ENCODE results near the gene EXOC6. TPM values are rescaled to one million over a fixed set of nuclear protein-coding genes. Genes with fewer than 3 reads are reported as not detected.

EXOC6 gene
- total RNA-seq, 1 donor from 2014 or later, result 25.6 TPM

DNA sequence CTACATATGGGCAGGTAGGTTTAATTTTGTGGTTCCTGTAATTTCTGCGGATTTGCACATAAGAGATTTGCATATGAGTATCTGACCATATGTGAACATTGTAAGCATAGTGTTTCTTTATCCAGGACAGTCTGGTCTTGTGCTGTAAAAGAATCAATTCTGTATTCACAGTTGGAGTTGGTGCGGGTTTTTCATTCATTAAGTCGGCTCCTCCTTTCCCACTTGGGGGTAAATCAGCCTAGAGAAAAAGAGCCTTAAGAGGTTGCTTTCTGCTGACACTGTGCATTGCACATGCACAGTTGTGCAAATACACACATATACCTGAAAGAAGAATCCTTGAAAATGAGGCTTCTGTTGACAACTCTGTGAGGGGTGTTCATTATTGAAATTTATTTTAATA lies 206.2 kb downstream of the EXOC6 start:
- Histone ChIP-seq H4K20me1 (ENCODE audit: low read depth) (no peaks in the 10 kb centered on the region), H3F3A (ENCODE audit: low read depth) (peaks cover 49% of the 10 kb centered on the region), H3K4me2 (peak overlapping the region; percentile 58), H3K36me3 (no peaks in the 10 kb centered on the region), H3K9me3 (ENCODE audit: low read depth) (no peaks in the 10 kb centered on the region), H2AFZ (replicated peaks) (no peak overlapping the region), H3K27me3 (peaks cover 5% of the 10 kb centered on the region), H3K4me3 (no peak overlapping the region), H3K9ac (no peak overlapping the region), H3K4me1 (peaks cover 65% of the 10 kb centered on the region), H3K79me2 (ENCODE audit: low read depth) (no peaks in the 10 kb centered on the region), H3K27ac (no peak overlapping the region)
- Mint-ChIP-seq H3K4me1 (peaks cover 16% of the 10 kb centered on the region), H3K4me3 (no peak overlapping the region), H3K36me3 (peaks cover 18% of the 10 kb centered on the region), H3K27me3 (ENCODE audit: insufficient read depth, low read depth) (peaks cover 5% of the 10 kb centered on the region), H3K27ac (no peak overlapping the region), H3K9me3 (peaks cover 5% of the 10 kb centered on the region)
- DNase-seq (ENCODE audit: low spot score), result peak; percentile 65
- no peak for TF ChIP-seq EZH2 (IDR thresholded peaks at IDR 0.05)
- TF ChIP-seq, protein P1, sequence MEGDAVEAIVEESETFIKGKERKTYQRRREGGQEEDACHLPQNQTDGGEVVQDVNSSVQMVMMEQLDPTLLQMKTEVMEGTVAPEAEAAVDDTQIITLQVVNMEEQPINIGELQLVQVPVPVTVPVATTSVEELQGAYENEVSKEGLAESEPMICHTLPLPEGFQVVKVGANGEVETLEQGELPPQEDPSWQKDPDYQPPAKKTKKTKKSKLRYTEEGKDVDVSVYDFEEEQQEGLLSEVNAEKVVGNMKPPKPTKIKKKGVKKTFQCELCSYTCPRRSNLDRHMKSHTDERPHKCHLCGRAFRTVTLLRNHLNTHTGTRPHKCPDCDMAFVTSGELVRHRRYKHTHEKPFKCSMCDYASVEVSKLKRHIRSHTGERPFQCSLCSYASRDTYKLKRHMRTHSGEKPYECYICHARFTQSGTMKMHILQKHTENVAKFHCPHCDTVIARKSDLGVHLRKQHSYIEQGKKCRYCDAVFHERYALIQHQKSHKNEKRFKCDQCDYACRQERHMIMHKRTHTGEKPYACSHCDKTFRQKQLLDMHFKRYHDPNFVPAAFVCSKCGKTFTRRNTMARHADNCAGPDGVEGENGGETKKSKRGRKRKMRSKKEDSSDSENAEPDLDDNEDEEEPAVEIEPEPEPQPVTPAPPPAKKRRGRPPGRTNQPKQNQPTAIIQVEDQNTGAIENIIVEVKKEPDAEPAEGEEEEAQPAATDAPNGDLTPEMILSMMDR (IDR thresholded peaks at IDR 0.05), result no peak
- TF ChIP-seq EZH2phosphoT487 (IDR thresholded peaks at IDR 0.05), result no peak

DNA sequence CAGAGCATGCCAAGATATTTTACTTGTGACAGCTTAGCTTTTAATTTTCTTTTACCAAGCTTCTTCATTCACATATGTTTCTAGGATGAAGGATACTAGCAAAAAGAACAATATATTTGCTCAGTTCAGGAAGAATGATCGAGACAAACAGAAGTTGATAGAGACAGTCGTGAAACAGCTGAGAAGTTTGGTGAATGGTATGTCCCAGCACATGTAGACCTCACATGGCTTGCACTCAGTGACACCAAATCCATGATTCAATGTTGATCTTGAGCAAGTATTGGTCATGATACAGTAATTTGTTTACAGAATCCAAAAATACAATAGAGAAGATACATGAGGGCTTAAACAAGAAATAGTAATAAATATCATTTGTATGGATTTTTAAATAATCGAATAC lies 209.8 kb downstream of the EXOC6 start:
- H3K9ac ChIP-seq, result no peak overlapping the region
- no peak overlapping the region for H3K27ac ChIP-seq
- H3K36me3 ChIP-seq, result no peaks in the 10 kb centered on the region
- H3K4me2 ChIP-seq, result no peak overlapping the region
- Mint-ChIP-seq H3K4me1 (peaks cover 8% of the 10 kb centered on the region), H3K36me3 (peaks cover 30% of the 10 kb centered on the region), H3K27ac (no peak overlapping the region), H3K27me3 (ENCODE audit: insufficient read depth, low read depth) (peaks cover 23% of the 10 kb centered on the region), H3K4me3 (no peak overlapping the region), H3K9me3 (peaks cover 16% of the 10 kb centered on the region)
- TF ChIP-seq EZH2 (IDR thresholded peaks at IDR 0.05) (no peak), EZH2phosphoT487 (IDR thresholded peaks at IDR 0.05) (no peak)
- TF ChIP-seq, protein P1 (IDR thresholded peaks at IDR 0.05), result no peak
- H3K79me2 ChIP-seq (ENCODE audit: low read depth), result no peaks in the 10 kb centered on the region
- H3K4me1 ChIP-seq, result peaks cover 41% of the 10 kb centered on the region
- H3K9me3 ChIP-seq (ENCODE audit: low read depth), result no peaks in the 10 kb centered on the region
- no peaks in the 10 kb centered on the region for H4K20me1 ChIP-seq (ENCODE audit: low read depth)
- no peak for DNase-seq (ENCODE audit: low spot score)
- peaks cover 31% of the 10 kb centered on the region for H3F3A ChIP-seq (ENCODE audit: low read depth)
- peaks cover 42% of the 10 kb centered on the region for H3K27me3 ChIP-seq
- no peak overlapping the region for H2AFZ ChIP-seq (replicated peaks)
- H3K4me3 ChIP-seq, result no peak overlapping the region

DNA sequence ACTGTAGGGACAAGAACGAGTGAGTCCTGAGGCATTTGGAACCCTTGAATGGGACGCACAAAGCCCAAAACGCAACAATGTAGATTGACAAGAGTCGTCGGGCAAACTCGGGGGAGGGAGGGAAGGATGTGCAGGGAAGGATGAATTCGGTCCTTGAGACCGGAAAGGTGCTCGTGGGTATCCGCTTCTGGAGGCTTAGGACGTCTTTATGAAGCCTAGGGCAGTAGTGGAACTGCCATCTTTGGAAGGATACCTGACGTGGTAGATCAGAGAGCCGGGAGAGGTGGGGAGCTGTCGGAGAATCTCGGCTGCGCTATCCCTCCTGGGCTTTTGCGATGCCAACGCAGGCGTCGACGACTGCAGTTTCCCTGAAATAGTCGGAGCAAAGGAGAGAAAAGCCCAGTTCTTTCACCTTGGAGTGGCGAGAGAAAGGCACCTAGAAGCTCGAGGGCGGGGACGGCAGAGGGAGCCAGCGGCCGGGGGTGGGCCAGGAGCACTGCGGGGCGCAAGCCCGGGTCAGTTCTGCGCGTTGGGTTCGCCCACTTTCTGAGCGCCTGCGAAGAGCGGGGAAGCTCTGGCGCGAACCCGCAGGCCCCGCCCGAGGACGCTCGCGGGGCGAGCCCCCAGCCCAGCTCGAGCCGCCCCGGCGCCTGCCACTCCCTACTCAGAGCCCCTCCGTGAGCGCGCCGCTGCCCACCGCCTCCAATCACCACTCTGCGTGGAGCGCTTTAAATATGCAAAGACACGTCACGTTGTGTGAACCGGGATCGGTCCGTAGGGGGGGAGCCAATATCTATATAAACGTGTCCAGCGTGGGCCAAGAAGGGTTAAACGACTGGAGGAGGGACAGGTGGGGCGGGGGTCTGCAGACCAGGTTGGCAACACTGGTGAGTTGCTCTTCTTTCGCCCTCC lies 211.9 kb downstream of the EXOC6 start, which contains the start of gene CYP26C1:
TSS of gene CYP26C1 (plus strand) at position 824 of the 912 bp plus-strand sequence. CDS start 466 bp downstream, outside the sequence.
- DNase-seq (ENCODE audit: low spot score), result no peak
- Mint-ChIP-seq H3K36me3 (peaks cover 30% of the 10 kb centered on the region), H3K27me3 (ENCODE audit: insufficient read depth, low read depth) (peaks cover 38% of the 10 kb centered on the region), H3K9me3 (peaks cover 16% of the 10 kb centered on the region), H3K4me3 (peak within 1 kb of the TSS; percentile 75), H3K4me1 (peaks cover 5% of the 10 kb centered on the region), H3K27ac (no peak within 1 kb of the TSS)
- TF ChIP-seq EZH2phosphoT487 (IDR thresholded peaks at IDR 0.05) (no peak), EZH2 (IDR thresholded peaks at IDR 0.05) (no peak)
- TF ChIP-seq, protein P1 (IDR thresholded peaks at IDR 0.05), result no peak
- Histone ChIP-seq H3K27ac (no peak within 1 kb of the TSS), H3K27me3 (peaks cover 62% of the 10 kb centered on the region), H2AFZ (replicated peaks) (no peak within 1 kb of the TSS), H3K36me3 (no peaks in the 10 kb centered on the region), H3K9ac (no peak within 1 kb of the TSS), H3K4me3 (no peak within 1 kb of the TSS), H3K4me2 (no peak within 1 kb of the TSS), H3K79me2 (ENCODE audit: low read depth) (no peaks in the 10 kb centered on the region), H3K4me1 (peaks cover 20% of the 10 kb centered on the region), H3F3A (ENCODE audit: low read depth) (peaks cover 17% of the 10 kb centered on the region), H3K9me3 (ENCODE audit: low read depth) (no peaks in the 10 kb centered on the region), H4K20me1 (ENCODE audit: low read depth) (no peaks in the 10 kb centered on the region)
